ENCODE data around the gene GAS2L3. TPM values are rescaled to one million over a fixed set of nuclear protein-coding genes. Genes with fewer than 3 reads are reported as not detected.

Gene GAS2L3
- total and polyA plus RNA-seq, 9 of the 15 experiments (the other 6 are each of a cell fraction or from before 2014, with no cell fraction given), result 1.5 to 9.8 (median 3.5) TPM

- 12% methylated on average over 5 of the region's 5 CpGs for WGBS (ENCODE audit: insufficient coverage, low coverage, missing lambda C conversion rate)
- ATAC-seq (no peak), DNase-seq (ENCODE audit: extremely low read depth in 1 of 4, low spot score in 3 of 4) (no peak), FAIRE-seq (no peak)
- ChIA-PET CTCF (ENCODE audit: low intra/inter-chr PET ratio) (no interaction called here), POLR2A (interaction anchor here (0.6 kb wide), 1 partner anchor 36 kb away, joined by 3 read pairs; no protein-coding TSS in a partner anchor)
- H3K27ac ChIP-seq (ENCODE audit: extremely low read depth, low read depth, low read length), result no peak overlapping the region
- no peaks in the 10 kb centered on the region for H3K9me1 ChIP-seq (ENCODE audit: control insufficient read depth, insufficient read depth, low read length)
- H3K4me1 ChIP-seq (replicated peaks in 1 of 2; ENCODE audit: control insufficient read depth in 2 of 2, insufficient read depth in 2 of 2, low read length in 2 of 2), result no peaks in the 10 kb centered on the region
- no peak overlapping the region for H2AFZ ChIP-seq (ENCODE audit: low read depth, low read length)
- no peaks in the 10 kb centered on the region for H3K79me2 ChIP-seq (ENCODE audit: control insufficient read depth, insufficient read depth, low read length)
- no peaks in the 10 kb centered on the region for H3K27me3 ChIP-seq (ENCODE audit: control insufficient read depth in 2 of 2, insufficient read depth in 2 of 2, low read length in 2 of 2)
- no peaks in the 10 kb centered on the region for H3K9me3 ChIP-seq (replicated peaks; ENCODE audit: control insufficient read depth, insufficient read depth, low read depth, low read length)
- no peaks in the 10 kb centered on the region for H3K36me3 ChIP-seq (ENCODE audit: control insufficient read depth, insufficient read depth, low read length)
- H3K9ac ChIP-seq (ENCODE audit: insufficient read depth in 1 of 2, low read depth in 2 of 2, low read length in 2 of 2), result no peak overlapping the region
- intact Hi-C loops (cut with micrococcal nuclease) (no loop called here), in situ Hi-C loops (cut with MboI) (no loop called here)
- TF ChIP-seq ZFPM2 (CRISPR knock-in tag; IDR thresholded peaks at IDR 0.05) (no peak), CREBBP (IDR thresholded peaks at IDR 0.05; ENCODE audit: low read depth, low read length) (no peak), DNMT1 (IDR thresholded peaks at IDR 0.05) (no peak), KLF13 (tag; IDR thresholded peaks at IDR 0.05; ENCODE audit: borderline replicate concordance, low read depth) (no peak), CBFA2T2 (conservative IDR thresholded peaks at IDR 0.05) (no peak), SMAD1 (IDR thresholded peaks at IDR 0.05; ENCODE audit: low read depth, low read length, partially characterized antibody) (no peak), ZC3H4 (CRISPR knock-in tag; IDR thresholded peaks at IDR 0.05; ENCODE audit: borderline replicate concordance) (no peak), ZBED1 (IDR thresholded peaks at IDR 0.05) (no peak), ELF4 (CRISPR knock-in tag; IDR thresholded peaks at IDR 0.05) (no peak), SNRNP70 (optimal IDR thresholded peaks at IDR 0.05; ENCODE audit: low read depth, low read length) (no peak)
- no peak overlapping the region for H3K4me3 ChIP-seq
- no TSS peak for BruUV-seq (replicated peaks)
- H3K4me2 ChIP-seq (ENCODE audit: insufficient read depth, low read length), result no peak overlapping the region
- H4K20me1 ChIP-seq (replicated peaks; ENCODE audit: control insufficient read depth, insufficient read depth, low read length), result no peaks in the 10 kb centered on the region
These were observed 20.0 kb downstream of the GAS2L3 start for GRCh38 chr12:100593490-100593889.
